ENCODE measurements around the gene MRPL55.

MRPL55 gene

DNA sequence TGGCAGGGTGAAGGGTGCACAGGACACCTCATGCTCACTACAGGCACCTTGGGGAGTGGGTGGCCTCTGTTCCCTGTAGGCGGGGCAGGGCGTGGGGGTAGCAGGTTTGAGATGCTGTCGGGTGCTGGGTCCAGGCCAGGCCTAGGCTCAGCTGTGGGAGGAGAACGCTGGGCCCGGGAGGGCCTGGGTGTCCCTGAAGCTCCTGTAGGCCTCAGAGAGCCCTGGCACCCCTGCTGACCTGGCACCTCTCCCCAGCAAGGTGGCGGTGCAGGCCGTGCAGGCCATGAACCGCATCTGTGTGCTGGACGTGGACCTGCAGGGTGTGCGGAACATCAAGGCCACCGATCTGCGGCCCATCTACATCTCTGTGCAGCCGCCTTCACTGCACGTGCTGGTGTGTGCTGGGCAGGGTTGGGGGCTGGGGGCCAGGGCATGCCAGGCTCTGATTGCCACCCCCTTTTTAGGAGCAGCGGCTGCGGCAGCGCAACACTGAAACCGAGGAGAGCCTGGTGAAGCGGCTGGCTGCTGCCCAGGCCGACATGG lies 38.1 kb upstream of the MRPL55 start:
- DNase-seq, result no peak

DNA sequence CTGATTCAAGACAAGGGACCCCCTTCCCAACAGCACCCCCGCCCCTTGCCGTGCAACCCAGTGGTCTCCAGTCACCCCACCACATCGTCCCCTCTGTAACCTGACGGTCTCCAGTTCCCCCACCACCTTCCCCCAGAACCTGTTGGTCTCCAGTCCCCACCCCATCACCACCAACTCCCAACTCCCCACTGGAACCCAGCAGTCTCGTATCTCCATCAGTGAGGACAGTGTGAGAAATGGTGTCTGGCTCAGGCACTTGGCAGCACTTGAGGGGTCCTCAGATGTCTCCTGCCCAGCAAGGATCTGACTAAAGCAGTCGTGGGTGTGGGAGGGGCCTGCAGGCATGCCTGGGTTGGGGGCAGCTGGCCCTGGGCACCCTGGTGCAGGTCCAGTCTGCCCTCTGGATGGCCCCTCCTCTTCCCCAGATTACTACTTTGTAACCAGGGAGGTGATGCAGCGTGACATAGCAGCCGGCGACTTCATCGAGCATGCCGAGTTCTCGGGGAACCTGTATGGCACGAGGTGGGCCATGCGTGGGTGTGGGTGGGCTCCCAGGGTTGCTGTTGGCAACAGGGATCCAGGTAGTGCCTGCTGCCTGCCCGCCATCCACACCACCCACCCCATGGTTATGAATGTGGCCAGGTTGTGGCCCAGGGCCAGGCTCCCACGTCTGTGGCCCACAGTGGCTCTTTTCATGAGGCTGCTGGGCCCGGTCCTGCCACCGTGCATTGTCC lies 37.5 kb upstream of the MRPL55 start:
- DNase-seq, result no peak

DNA sequence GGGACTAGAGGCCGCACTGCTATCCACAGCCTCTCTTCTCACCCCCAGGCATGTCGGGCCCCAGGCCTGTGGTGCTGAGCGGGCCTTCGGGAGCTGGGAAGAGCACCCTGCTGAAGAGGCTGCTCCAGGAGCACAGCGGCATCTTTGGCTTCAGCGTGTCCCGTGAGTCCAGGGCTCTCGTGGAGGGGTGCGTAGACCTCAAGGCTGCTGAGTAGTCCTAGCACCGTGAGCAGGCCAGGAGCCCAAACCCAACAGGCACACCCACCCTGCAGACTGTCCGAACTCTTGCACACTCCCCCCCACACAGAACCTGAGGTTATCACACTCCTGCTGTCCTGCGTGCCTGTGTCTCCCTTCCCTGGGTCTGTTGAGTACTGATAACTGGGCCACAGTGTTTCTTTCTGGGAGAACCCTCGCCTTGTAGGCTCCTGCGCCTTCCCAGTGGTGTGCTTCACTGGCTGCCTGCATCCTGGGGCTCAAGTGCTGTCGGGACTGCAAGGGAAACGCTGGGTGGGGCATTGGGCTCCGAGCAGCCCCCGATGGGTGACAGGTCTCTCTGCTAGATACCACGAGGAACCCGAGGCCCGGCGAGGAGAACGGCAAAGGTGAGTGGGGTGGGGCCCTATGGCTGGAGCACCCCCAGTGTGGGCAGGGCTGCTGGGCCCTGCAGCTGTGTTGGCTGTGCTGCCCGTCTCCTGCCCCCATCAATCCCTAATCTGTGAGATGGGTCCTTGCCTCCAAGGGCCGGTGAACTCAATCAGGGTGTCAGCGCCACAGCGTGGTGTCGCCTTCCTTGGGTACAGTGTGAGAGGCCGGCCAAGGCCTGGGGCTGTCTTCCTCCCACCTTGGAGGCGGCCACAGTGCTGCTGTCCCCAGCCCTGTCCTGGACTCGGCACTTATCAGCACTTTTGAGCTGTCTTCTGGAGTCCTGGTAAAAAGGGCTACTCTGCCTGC lies 36.6 kb upstream of the MRPL55 start:
- no peak for DNase-seq

DNA sequence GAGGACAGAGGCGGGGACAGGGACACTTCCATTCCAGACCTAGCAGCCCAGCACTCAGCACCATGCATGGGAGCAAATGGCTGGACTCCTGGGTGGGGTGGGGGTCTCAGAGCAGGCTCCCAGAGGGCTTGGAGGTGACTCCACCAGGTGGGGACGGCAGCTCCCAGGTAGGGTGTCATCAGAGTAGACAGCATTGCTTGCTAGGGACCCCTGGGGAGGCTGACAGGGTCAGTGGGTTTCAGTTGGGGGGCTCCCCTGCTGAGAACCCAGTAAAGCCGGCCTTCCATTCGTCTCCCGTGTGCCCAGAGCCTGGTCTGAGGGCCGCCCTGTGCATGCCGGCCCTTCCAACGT lies 35.9 kb upstream of the MRPL55 start:
- DNase-seq, result no peak

- no peak for DNase-seq
These were observed 35.3 kb upstream of the MRPL55 start for GRCh38 chr1:228144193-228144992.

DNA sequence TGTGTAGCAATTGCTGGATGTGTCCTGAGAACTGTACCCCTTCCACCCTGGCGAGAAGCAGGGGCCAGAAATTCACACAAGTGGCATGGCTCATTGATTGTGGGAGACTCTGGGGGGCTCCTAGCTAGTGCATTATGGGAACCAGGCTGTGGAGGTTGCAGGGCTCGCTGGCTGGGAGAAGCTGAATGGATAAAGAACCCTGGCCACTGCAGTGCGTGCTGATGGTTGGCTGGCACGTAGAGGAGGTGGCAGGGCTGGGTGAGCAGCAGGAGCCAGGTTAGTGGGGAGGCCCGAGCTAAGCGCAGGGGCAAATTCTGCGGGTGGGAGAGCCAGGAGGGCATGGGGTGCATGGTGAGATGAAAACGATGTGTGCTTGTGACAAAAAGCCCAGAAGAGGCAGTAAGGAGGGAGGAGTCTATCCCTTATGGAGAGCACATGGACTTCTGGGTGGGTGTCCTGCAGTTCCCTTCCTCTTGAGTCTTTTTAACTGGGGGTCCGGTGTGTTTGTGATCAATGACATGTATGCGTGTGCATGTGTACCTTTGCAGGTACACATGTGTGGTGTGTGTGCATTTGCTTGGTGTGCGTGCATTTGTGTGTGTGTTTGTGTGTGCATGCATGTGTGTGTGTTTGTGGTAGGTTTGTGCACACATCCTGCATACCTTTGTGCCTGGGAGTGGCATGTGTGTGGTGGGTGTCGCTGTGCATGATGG lies 34.5 kb upstream of the MRPL55 start:
- no peak for DNase-seq

DNA sequence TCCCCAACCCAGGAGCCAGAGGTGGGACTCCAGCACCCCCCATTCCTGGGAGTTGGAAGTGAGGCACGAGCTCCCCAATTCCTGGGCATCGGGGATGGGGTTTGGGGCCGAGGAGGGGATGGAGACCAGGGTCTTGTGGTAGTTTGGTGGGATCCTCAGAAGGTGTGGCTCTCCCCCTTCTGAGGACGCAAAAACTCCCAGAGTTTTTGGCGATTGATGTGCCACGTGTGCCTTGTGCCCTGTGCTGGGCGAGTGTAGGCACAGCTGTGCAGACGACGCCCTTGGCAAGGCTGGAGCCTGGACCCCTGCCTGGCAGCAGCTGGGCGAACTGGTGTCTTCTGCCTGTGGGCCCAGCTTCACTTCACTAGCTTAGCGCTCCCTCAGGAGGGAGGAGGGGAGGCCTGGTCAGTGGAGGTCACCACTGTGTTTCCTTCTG lies 33.6 kb upstream of the MRPL55 start:
- DNase-seq, result no peak

- DNase-seq, result no peak
These were observed 33.1 kb upstream of the MRPL55 start for GRCh38 chr1:228142155-228142691.

DNA sequence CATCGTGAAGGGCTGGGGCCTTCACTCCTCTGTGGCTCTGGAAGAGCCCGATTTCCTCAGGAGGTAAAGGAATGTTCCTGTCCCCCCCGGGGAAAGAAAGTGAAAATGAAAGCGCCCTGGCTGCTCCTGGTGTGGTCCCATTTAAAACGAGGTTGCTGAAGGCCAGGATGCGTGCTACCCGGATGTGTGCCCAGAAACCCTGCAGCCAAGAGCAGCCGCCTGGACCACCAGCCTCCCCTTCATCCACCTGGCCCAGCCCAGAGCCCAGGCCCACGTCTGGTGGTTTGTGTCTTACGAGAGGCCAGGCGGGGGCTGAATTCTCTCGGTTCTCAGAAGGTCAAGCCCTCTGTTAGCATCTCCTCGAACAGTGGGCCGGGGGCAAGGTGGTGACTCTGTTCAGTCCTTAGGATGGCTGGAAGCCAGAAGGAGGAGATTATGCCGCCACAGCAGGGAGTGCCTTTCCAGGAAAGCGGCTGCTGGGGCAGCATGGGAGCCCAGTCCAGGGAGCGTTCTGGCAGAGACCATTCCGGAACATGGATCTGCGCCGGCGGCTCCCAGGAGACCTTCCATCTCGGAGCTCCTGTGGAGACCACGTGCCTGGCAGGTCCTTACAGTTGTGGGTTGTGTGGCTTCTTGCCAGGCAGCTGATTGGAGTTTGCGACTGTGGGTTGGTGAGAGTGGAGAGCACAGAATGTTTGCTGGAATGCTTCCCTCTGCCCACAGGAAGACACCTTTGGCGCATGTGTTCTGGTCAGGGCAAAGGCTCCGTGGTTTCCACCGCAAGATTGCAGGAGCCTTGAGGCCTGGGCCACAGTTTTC lies 32.3 kb upstream of the MRPL55 start:
- no peak for DNase-seq

GRCh38 chr1:228140724-228141225 lies 31.7 kb upstream of the MRPL55 start:
- no peak for DNase-seq

- peak; percentile 87 for DNase-seq
These were observed 31.0 kb upstream of the MRPL55 start, which contains the start of gene GUK1 for GRCh38 chr1:228139931-228140723. Gene GUK1, plus strand, starts transcription at chr1:228140279. Its CDS starts 24 bp downstream, at chr1:228140303.

DNA sequence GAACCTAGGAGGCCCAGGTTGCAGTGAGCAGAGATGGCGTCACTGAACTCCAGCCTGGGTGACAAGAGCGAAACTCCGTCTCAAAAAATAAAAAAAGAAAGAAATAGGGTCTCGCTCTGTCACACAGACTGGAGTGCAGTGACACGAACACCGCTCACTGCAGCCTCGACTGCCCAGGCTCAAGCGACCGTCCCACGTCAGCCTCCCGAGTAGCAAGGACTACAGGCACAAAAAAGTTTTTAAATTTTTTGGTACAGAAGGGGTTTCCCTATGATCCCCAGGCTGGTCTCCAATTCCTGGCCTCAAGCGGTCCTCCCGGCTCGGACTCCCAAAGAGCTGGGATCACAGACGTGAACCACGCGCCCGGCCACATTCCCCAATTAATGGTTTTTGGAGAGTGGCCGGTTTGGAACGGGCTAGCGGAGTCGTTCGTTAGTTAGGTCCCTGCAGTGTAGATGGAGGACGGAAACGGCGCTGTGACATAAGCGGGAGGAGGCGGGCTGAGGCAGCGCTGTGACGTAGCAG lies 30.4 kb upstream of the MRPL55 start:
- DNase-seq, result no peak

DNA sequence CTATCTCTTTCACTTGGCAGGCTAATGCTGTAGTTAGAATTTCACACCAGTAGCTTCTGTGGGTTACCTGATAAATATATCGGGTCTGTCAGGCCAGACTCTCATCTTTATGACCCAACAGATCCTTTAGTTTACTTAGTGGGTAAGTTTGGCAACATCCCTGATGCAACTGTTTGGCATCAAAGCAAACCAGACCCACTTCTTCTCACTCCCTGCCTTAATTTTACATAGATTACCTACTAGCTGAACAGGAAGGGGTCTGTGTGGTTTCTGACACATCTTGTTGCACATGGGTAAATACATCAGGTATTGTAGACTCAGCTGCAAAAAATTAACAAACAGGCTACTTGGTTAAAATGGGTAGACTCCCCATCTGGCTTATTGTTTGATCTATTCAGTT lies 27.8 kb upstream of the MRPL55 start:
- DNase-seq, result no peak

- no peak for DNase-seq
These were observed 25.5 kb upstream of the MRPL55 start for GRCh38 chr1:228134591-228134990.

DNA sequence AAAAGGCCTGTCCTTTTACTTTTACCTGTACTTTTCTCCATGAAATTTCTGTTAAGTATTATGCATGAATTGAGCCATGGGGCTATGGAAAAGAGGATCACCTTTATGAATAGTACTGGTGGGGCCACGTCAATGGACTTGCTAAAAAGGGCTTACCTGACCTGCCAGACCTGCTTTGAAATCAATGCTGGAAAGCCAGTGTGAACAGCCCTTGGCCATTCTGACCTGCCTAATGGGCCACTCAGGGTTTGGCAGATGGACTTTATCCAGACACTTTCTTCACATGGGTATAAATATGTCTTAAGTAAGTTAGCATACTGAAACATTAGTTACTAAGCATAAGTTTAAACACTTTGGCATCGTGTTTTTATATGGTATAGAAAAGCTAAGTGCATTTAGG lies 22.7 kb upstream of the MRPL55 start:
- no peak for DNase-seq

GRCh38 chr1:228125185-228125584 lies 16.1 kb upstream of the MRPL55 start:
- DNase-seq, result no peak

GRCh38 chr1:228123505-228123904 lies 14.4 kb upstream of the MRPL55 start:
- DNase-seq, result no peak

DNA sequence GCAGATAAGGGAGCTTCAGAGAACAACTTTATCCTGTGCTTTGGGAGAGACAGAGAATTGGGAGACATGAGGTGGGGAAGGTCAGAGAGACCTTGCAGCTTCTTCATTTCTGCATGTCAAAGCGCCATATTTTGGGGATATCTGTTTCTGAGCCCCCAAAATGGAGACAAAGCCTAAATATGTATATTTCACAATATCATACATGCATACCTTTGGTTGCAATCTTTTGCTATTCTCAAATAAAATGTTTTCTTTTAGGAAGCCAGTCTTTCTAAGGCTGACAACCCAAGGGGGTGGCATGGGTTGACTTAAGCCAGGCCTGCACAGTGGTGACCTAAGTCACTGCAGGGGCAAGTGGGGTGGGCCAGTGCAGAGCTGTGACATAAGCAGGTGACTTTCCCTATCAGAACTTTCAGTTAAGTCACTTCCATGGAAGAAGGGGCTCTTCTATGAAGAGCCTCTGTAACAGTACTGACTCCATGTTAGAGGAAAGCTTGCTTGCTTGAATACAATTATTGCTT lies 13.9 kb upstream of the MRPL55 start:
- no peak for DNase-seq

GRCh38 chr1:228120857-228121489 lies 11.9 kb upstream of the MRPL55 start:
- no peak for DNase-seq
